Stomach (tissue), 9 donors: Measurements from ENCODE around the gene COL6A3. TPM values are rescaled to one million over a fixed set of nuclear protein-coding genes. Genes with fewer than 3 reads are reported as not detected.

Experiments used
- DNase-seq, 2 donors: peaks; one replicate each; pipeline versions ENCODE4 v3.0.0 to v3.0.0-alpha.2; 2013 to 2019
- H3K27ac ChIP-seq, 5 donors: fragments of 200-600 bp in 4 of 5; sonication (generic) in 4 of 5; one replicate each; pipeline ENCODE4 v1.5.1; 2013 to 2019; ENCODE audit warnings: mild to moderate bottlenecking in 1 of 5, moderate library complexity in 1 of 5
- H3K27me3 ChIP-seq, 3 donors: fragments of 200-600 bp; sonication (generic); one replicate each; pipeline ENCODE4 v1.5.1; 2017 to 2019; ENCODE audit warnings: mixed run types in 1 of 3
- H3K36me3 ChIP-seq, 4 donors: fragments of 200-600 bp; sonication (generic); 1 replicate in 3 of 4; 2 replicates in 1 of 4; pipeline ENCODE4 v1.5.1; 2016 to 2019
- H3K4me1 ChIP-seq, 4 donors: fragments of 200-600 bp; sonication (generic); one replicate each; pipeline ENCODE4 v1.5.1; 2016 to 2019
- H3K4me3 ChIP-seq, 4 donors: fragments of 200-600 bp; sonication (generic) in 3 of 4; one replicate each; pipeline ENCODE4 v1.5.1; 2016 to 2019; ENCODE audit warnings: mild to moderate bottlenecking in 1 of 4
- H3K9me3 ChIP-seq, 4 donors: fragments of 200-600 bp; sonication (generic); one replicate each; pipeline ENCODE4 v1.5.1; 2016 to 2019
- EP300 ChIP-seq: sonication (generic); formaldehyde crosslinking; IDR thresholded peaks from one replicate; pipeline ENCODE4 v1.6.1; 2017; ENCODE audit warnings: antibody characterized with exemption
- POLR2A ChIP-seq, 4 donors: fragments of 450-650 bp; IDR thresholded peaks; one replicate each; pipeline ENCODE4 v1.6.1; 2016; ENCODE audit warnings: antibody characterized with exemption in 4 of 4, control low read depth in 2 of 4, mild to moderate bottlenecking in 1 of 4, moderate library complexity in 1 of 4
- POLR2AphosphoS5 ChIP-seq, 3 donors: sonication (generic); formaldehyde crosslinking; IDR thresholded peaks; one replicate each; pipeline ENCODE4 v1.6.1; 2016; ENCODE audit warnings: antibody characterized with exemption in 3 of 3
- WGBS, 5 donors: extraction: QIAGEN DNeasy Blood & Tissue Kit in 3 of 5; methylation state at CpG; one replicate each; pipeline versions ENCODE4 v1.1.5 to v1.1.7; 2013 to 2018; 5-methylcytosine and 5-hydroxymethylcytosine counted together
- intact Hi-C: fragments of 100-400 bp; cut with DNase I; formaldehyde crosslinking; loops from one replicate; pipeline ENCODE4 v1.15.1; 2023; ENCODE audit warnings: low total_unique reads
- polyA plus RNA-seq, 3 donors: library from polyadenylated mRNA; stranded (reverse); fragments of 200-250 nt; gene quantifications; one replicate each; pipeline ENCODE4 v1.2.3, GENCODE V29; 2013
- total RNA-seq, 5 donors: library from RNA; depleted of rRNA; stranded (reverse); fragments of >200 nt; gene quantifications; one replicate each; pipeline versions ENCODE4 v1.1.0 to v1.2.3, GENCODE V29; 2014 to 2016
- TF ChIP-seq, protein P1 (sequence below), 7 experiments: fragments of 450-650 bp in 4 of 7; fragments of 200-600 bp in 3 of 7; sonication (generic) in 3 of 7; IDR thresholded peaks; one replicate each; pipeline ENCODE4 v1.5.1; 2016 to 2019; ENCODE audit warnings: antibody characterized with exemption in 7 of 7, control low read depth in 2 of 7, mild to moderate bottlenecking in 1 of 7
- donor health status: healthy with polysubstance abuse.
- donor health status: Bipolar disorder and iron deficiency.
- donor health status: healthy.

The COL6A3 gene
- total and polyA plus RNA-seq, 8 donors, result 9.3 to 411 (median 105) TPM

DNA sequence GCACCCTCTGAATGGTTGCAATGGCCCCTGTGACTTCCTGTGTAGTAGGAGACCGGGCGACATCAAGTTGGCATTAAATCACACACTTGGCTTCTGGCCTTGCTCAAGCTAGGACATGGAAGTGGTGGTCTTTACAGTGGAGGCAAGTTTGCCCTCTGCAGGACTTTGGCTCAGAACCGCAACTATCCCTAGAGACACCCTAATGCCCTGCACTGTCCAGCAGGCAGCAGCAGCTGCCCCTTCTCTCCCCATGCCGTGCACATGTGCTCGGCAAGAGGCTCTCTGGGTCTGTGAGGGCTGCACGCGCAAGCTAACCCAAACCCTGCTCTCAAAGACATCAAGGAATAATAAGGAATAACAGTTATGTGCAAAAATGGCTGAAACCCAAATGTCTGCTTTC lies 106.5 kb downstream of the COL6A3 start:
- WGBS, 5 donors, result 71 to 85% (median 83%) methylated on average over 7 of the region's 7 CpGs
- H3K9me3 ChIP-seq, result no peaks in the 10 kb centered on the region

DNA sequence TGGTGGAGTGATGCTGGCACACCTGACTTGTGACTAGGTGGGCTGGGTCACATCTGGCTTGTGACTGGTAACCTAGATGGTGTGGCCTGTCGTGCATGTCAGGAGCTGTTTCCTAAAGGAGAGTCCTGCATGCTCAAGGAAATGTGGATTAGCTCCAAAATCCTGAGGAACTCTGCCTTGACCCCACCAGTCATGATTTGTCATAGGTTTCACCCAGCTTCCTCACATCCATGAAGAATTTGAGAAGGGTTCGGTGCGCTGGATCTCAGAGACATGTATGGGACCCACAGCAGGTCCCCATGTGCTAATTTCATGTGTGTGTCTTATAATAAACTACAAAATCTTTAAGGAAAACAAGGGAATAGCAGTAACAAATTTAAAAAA lies 107.2 kb downstream of the COL6A3 start:
- TF ChIP-seq, protein P1, sequence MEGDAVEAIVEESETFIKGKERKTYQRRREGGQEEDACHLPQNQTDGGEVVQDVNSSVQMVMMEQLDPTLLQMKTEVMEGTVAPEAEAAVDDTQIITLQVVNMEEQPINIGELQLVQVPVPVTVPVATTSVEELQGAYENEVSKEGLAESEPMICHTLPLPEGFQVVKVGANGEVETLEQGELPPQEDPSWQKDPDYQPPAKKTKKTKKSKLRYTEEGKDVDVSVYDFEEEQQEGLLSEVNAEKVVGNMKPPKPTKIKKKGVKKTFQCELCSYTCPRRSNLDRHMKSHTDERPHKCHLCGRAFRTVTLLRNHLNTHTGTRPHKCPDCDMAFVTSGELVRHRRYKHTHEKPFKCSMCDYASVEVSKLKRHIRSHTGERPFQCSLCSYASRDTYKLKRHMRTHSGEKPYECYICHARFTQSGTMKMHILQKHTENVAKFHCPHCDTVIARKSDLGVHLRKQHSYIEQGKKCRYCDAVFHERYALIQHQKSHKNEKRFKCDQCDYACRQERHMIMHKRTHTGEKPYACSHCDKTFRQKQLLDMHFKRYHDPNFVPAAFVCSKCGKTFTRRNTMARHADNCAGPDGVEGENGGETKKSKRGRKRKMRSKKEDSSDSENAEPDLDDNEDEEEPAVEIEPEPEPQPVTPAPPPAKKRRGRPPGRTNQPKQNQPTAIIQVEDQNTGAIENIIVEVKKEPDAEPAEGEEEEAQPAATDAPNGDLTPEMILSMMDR (IDR thresholded peaks at IDR 0.05), result no peak
- TF ChIP-seq EP300 (no peak), POLR2AphosphoS5 (IDR thresholded peaks at IDR 0.05) (no peak), POLR2A (IDR thresholded peaks at IDR 0.05) (no peak)
- Histone ChIP-seq H3K27me3 (no peaks in the 10 kb centered on the region), H3K27ac (peak overlapping the region in 2 of 5 donors; percentile 2 to 3), H3K4me1 (peaks cover 0 to 21% (median 10%) of the 10 kb centered on the region in 4 donors), H3K4me3 (no peak overlapping the region), H3K36me3 (no peaks in the 10 kb centered on the region), H3K9me3 (no peaks in the 10 kb centered on the region)
- no peak for DNase-seq
- WGBS, 5 donors, result 77 to 93% (median 92%) methylated on average over 3 of the region's 3 CpGs
- intact Hi-C loops, result no loop called here

More for the DNA sequence above, 106.5 kb downstream of the COL6A3 start:
- no peaks in the 10 kb centered on the region for H3K27me3 ChIP-seq
- H3K4me3 ChIP-seq, result no peak overlapping the region
- DNase-seq, result no peak
- peak overlapping the region in 1 of 5 donors; percentile 3 for H3K27ac ChIP-seq
- H3K4me1 ChIP-seq, result peaks cover 0 to 21% (median 10%) of the 10 kb centered on the region in 4 donors
- TF ChIP-seq, protein P1 (IDR thresholded peaks at IDR 0.05), result no peak
- TF ChIP-seq POLR2A (IDR thresholded peaks at IDR 0.05), result no peak
- TF ChIP-seq POLR2AphosphoS5 (IDR thresholded peaks at IDR 0.05), result no peak
- no peak for TF ChIP-seq EP300
- no peaks in the 10 kb centered on the region for H3K36me3 ChIP-seq
- intact Hi-C loops, result no loop called here

DNA sequence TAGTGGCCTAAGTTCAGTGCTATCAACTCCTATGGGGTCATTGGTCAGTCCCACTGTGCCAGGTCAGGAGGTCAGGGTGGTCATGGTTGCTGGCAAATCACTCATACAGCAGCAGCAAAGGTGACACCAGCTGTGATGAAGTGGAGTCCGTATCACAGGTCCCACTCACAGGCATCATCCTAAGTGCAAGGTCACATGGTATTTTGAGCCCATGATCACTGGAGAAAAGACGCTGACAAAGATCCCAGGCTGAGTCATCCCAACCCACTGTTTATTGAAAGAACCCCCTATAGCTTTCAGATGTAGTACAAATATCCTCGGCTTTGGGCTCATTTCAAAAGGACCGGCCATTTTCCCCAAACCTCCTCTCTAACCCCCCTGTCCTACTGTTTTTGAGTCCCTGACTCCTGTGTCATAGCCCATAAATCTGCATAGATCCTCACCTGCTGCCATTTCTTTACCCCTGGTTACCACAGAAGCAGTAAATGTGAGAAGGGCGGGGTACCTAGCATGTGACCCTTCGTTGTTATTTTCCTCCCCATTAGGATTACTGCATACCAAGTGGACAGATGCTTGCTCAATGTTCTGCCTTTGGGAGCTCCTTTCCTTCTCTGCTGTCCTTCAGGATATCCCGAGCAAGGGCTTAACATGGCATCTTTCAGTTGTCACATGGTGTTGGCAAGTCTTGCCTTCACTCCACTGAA lies 107.7 kb downstream of the COL6A3 start:
- Histone ChIP-seq H3K27me3 (no peaks in the 10 kb centered on the region), H3K27ac (peak overlapping the region in 1 of 5 donors; percentile 2), H3K4me1 (peaks cover 0 to 21% (median 10%) of the 10 kb centered on the region in 4 donors), H3K36me3 (no peaks in the 10 kb centered on the region), H3K4me3 (no peak overlapping the region), H3K9me3 (no peaks in the 10 kb centered on the region)
- intact Hi-C loops, result no loop called here
- TF ChIP-seq POLR2A (IDR thresholded peaks at IDR 0.05) (no peak), EP300 (no peak), POLR2AphosphoS5 (IDR thresholded peaks at IDR 0.05) (no peak)
- TF ChIP-seq, protein P1 (IDR thresholded peaks at IDR 0.05), result no peak
- no peak for DNase-seq
- WGBS, 5 donors, result 66 to 81% (median 72%) methylated on average over 7 of the region's 7 CpGs

DNA sequence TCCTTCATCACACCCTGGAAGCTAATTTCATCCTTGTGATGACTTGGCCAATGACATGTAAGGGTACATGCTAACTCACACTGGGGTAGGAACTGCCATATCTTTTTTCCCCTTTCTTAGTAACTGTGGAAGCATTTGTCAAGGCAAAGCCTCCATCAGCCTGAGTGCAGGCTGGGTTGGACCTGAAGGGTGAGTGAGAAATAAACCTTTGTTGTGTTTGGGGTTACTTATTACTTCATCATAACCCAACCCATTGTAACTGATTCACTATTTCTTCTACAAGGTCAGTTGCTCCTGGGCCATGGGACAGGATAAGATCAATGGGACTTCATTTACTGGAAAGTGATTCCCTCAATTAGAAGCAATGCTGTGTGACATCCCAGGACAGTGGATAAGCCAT lies 108.4 kb downstream of the COL6A3 start:
- Histone ChIP-seq H3K27ac (no peak overlapping the region), H3K27me3 (no peaks in the 10 kb centered on the region)
- no peak for DNase-seq

More for the DNA sequence above, 108.4 kb downstream of the COL6A3 start:
- H3K36me3 ChIP-seq, result no peaks in the 10 kb centered on the region
- H3K4me1 ChIP-seq, result peaks cover 0 to 19% (median 8%) of the 10 kb centered on the region in 4 donors
- TF ChIP-seq, protein P1 (IDR thresholded peaks at IDR 0.05), result no peak
- TF ChIP-seq POLR2AphosphoS5 (IDR thresholded peaks at IDR 0.05), result no peak
- TF ChIP-seq EP300, result no peak
- TF ChIP-seq POLR2A (IDR thresholded peaks at IDR 0.05), result no peak
- intact Hi-C loops, result no loop called here
- H3K9me3 ChIP-seq, result no peaks in the 10 kb centered on the region
- no peak overlapping the region for H3K4me3 ChIP-seq
